ENCODE measurements around the gene NCAM2. TPM values are rescaled to one million over a fixed set of nuclear protein-coding genes. Genes with fewer than 3 reads are reported as not detected.

The NCAM2 gene
- total and polyA plus RNA-seq, 2 donors (not counting 3 experiments of a cell fraction or from before 2014, with no cell fraction given): 0.11 to 0.27 TPM

DNA sequence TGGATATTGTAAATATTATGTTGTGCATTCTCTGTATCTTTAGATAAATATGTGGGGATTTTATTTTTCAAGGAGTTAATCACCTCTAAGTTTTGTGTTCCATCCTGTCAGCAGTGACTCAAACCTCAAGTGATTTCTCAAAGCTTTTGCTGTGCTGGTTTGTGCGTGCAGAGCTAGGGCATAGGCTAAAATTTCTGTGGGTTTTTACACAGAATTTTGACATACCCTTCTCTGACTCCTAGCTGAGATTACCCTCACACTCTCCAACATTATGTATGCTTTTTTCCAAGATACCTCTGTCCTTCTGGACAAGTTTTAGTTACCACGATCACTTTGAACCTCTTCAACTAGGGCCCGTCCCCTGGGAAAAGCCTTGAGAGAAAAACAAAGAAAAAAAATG, 384.9 kb downstream of the NCAM2 start:
- Histone ChIP-seq H3K4me3 (replicated peaks in 1 of 3; ENCODE audit: insufficient read depth in 1 of 3, low read depth in 1 of 3, low read length in 3 of 3) (no peak overlapping the region), H3K9me1 (replicated peaks; ENCODE audit: control insufficient read depth, extremely low read depth, insufficient read depth, low read length) (no peaks in the 10 kb centered on the region), H3K4me2 (ENCODE audit: insufficient read depth, low read length) (no peak overlapping the region), H4K20me1 (replicated peaks; ENCODE audit: control insufficient read depth, extremely low read depth, insufficient read depth, low read length) (no peaks in the 10 kb centered on the region), H3K4me1 (ENCODE audit: control insufficient read depth, extremely low read depth, insufficient read depth, low read length) (no peaks in the 10 kb centered on the region), H3K9ac (replicated peaks; ENCODE audit: extremely low read depth, insufficient read depth, low read length) (no peak overlapping the region), H3K27ac (ENCODE audit: insufficient read depth, low read depth, low read length) (no peak overlapping the region), H2AFZ (ENCODE audit: low read depth, low read length) (no peak overlapping the region), H3K27me3 (ENCODE audit: control insufficient read depth in 2 of 2, insufficient read depth in 2 of 2, low read length in 2 of 2) (no peaks in the 10 kb centered on the region), H3K36me3 (ENCODE audit: control insufficient read depth in 2 of 2, extremely low read depth in 1 of 2, insufficient read depth in 2 of 2, low read length in 2 of 2) (no peaks in the 10 kb centered on the region), H3K9me3 (replicated peaks; ENCODE audit: control insufficient read depth, insufficient read depth, low read length) (no peaks in the 10 kb centered on the region), H3K79me2 (ENCODE audit: control insufficient read depth, insufficient read depth, low read length) (no peaks in the 10 kb centered on the region)
- dilution Hi-C loops (cut with MboI; ENCODE audit: extremely low pct_ligation_motif_present, low sequenced_read_pairs) (no loop called here), intact Hi-C loops (cut with micrococcal nuclease) (no loop called here)
- DNase-seq (ENCODE audit: low read depth, low spot score): no peak
- CTCF ChIA-PET: interaction anchor here (1.2 kb wide), 1 partner anchor 9 kb away, joined by 3 read pairs; no protein-coding TSS in a partner anchor
- TF ChIP-seq, protein P1, sequence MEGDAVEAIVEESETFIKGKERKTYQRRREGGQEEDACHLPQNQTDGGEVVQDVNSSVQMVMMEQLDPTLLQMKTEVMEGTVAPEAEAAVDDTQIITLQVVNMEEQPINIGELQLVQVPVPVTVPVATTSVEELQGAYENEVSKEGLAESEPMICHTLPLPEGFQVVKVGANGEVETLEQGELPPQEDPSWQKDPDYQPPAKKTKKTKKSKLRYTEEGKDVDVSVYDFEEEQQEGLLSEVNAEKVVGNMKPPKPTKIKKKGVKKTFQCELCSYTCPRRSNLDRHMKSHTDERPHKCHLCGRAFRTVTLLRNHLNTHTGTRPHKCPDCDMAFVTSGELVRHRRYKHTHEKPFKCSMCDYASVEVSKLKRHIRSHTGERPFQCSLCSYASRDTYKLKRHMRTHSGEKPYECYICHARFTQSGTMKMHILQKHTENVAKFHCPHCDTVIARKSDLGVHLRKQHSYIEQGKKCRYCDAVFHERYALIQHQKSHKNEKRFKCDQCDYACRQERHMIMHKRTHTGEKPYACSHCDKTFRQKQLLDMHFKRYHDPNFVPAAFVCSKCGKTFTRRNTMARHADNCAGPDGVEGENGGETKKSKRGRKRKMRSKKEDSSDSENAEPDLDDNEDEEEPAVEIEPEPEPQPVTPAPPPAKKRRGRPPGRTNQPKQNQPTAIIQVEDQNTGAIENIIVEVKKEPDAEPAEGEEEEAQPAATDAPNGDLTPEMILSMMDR (IDR thresholded peaks at IDR 0.05; ENCODE audit: extremely low read depth in 1 of 2, insufficient read depth in 1 of 2, low read depth in 1 of 2, low read length in 2 of 2): no peak
- no peak for TF ChIP-seq EZH2 (IDR thresholded peaks at IDR 0.05; ENCODE audit: borderline replicate concordance, low read depth, low read length, severe bottlenecking)
- TF ChIP-seq POLR2AphosphoS5 (IDR thresholded peaks at IDR 0.05; ENCODE audit: insufficient read depth, low read depth, low read length): no peak
- no peak for TF ChIP-seq GATA2 (IDR thresholded peaks at IDR 0.05; ENCODE audit: insufficient read depth, insufficient read length, low read depth, low read length)
- no peak for TF ChIP-seq MYC (IDR thresholded peaks at IDR 0.05; ENCODE audit: low read depth, low read length)
- no peak for TF ChIP-seq FOS (IDR thresholded peaks at IDR 0.05; ENCODE audit: borderline replicate concordance, insufficient read depth, low read length)
- TF ChIP-seq JUN (IDR thresholded peaks at IDR 0.05; ENCODE audit: borderline replicate concordance, insufficient read depth, insufficient read length, low read depth): no peak
- no peak for TF ChIP-seq POLR2A (IDR thresholded peaks at IDR 0.05; ENCODE audit: low read depth, low read length)
- TF ChIP-seq, protein P2, sequence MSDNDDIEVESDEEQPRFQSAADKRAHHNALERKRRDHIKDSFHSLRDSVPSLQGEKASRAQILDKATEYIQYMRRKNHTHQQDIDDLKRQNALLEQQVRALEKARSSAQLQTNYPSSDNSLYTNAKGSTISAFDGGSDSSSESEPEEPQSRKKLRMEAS (IDR thresholded peaks at IDR 0.05; ENCODE audit: insufficient read depth, insufficient read length): no peak
- POLR2A ChIA-PET: no interaction called here
- BruUV-seq (replicated peaks): no TSS peak
- no peak for FAIRE-seq
